ENCODE measurements around the gene CAP2. TPM values are rescaled to one million over a fixed set of nuclear protein-coding genes. Genes with fewer than 3 reads are reported as not detected.

Gene CAP2
- total RNA-seq, 4 donors from 2014 or later, result 4.8 to 10.1 (median 7.8) TPM

DNA sequence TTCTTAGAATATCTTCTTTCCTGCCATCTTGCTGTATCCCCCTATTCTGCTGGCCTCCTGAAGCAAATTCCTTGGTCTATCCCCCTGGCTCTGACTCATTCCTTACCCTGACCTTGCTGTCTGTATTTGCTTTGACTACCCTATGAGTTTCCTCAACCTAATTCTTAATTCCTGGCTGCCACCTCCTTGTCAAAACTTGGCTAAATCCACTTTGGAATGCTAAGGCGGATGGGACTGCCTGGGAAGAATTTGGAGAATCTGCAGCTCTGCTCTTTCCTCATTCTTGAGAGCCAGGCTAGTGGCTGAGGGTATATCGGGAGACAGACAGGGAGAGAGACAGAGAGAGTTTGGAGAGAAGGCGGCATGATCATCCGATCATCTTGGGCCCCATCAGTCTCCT, 24.4 kb downstream of the CAP2 start:
- DNase-seq, result no peak
- WGBS, 2 donors (ENCODE audit: low coverage in 1 of 2), result 40 to 89% methylated on average over 2 to 4 of the region's 4 CpGs
- Histone ChIP-seq H3K27ac (peak overlapping the region; percentile 13 to 64 (median 52)), H3K9me3 (no peaks in the 10 kb centered on the region), H3K36me3 (no peaks in the 10 kb centered on the region), H3K27me3 (no peaks in the 10 kb centered on the region), H3K4me3 (no peak overlapping the region), H3K4me1 (peaks cover 0 to 10% (median 0%) of the 10 kb centered on the region in 4 donors)
- intact Hi-C loops (cut with DNase I; ENCODE audit: low total_unique reads) (no loop called here), in situ Hi-C loops (cut with MboI; ENCODE audit: low pct_ligation_motif_present in 1 of 4, low pct_unique_long_range_greater_than_20kb in 1 of 4, low sequenced_read_pairs in 3 of 4) (no loop called here)
- TF ChIP-seq POLR2A (IDR thresholded peaks at IDR 0.05) (no peak), EP300 (IDR thresholded peaks at IDR 0.05; ENCODE audit: low read depth) (no peak), POLR2AphosphoS5 (IDR thresholded peaks at IDR 0.05) (no peak)
- TF ChIP-seq, protein P1, sequence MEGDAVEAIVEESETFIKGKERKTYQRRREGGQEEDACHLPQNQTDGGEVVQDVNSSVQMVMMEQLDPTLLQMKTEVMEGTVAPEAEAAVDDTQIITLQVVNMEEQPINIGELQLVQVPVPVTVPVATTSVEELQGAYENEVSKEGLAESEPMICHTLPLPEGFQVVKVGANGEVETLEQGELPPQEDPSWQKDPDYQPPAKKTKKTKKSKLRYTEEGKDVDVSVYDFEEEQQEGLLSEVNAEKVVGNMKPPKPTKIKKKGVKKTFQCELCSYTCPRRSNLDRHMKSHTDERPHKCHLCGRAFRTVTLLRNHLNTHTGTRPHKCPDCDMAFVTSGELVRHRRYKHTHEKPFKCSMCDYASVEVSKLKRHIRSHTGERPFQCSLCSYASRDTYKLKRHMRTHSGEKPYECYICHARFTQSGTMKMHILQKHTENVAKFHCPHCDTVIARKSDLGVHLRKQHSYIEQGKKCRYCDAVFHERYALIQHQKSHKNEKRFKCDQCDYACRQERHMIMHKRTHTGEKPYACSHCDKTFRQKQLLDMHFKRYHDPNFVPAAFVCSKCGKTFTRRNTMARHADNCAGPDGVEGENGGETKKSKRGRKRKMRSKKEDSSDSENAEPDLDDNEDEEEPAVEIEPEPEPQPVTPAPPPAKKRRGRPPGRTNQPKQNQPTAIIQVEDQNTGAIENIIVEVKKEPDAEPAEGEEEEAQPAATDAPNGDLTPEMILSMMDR (IDR thresholded peaks at IDR 0.05), result no peak

DNA sequence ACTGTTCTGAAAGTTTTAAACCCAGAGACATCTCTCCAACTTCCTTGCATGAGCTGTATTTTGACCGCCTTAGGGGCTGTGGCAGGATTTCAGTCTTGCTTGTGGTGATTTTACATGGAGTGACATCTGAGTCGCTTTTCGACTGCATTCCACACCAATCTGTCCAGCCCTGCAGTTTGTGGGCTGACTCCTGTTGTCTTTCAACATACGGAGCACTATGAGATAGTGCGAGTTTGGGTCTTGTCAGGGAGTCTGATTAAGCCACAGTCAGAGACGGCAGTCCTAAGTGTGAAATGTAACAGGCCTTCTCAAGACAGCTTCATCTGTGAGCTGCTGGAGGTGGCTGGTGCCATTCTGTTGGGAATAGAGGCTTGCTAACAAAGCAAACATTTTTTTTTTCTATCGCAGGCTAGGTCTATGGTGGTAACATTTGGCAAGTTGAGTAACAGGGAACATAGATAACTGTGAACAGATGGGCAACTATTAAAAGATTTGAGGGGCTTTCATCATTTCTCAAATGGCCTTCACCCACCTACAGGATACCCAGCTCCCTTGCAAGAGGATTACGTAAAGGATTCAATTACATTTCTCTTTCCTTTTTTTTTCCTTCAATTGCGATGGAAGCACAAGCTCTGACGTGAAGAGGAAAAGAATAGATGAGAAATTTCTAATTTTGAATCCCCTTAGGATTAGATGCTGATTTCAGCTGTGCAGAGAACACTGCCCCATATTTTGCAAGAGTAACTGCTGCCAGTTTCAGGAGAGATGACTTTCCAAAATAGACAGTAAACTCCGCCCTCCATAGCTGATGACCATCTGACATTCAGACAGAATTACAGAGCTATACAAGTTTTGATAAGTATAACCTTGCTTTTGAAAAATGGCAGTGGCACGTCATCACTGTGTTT, 25.1 kb downstream of the CAP2 start:
- H3K27ac ChIP-seq, result peak overlapping the region; percentile 13 to 64 (median 52)
- no peak for DNase-seq
- no peak overlapping the region for H3K4me3 ChIP-seq
- H3K36me3 ChIP-seq, result no peaks in the 10 kb centered on the region
- peaks cover 0 to 10% (median 0%) of the 10 kb centered on the region in 4 donors for H3K4me1 ChIP-seq
- H3K27me3 ChIP-seq, result no peaks in the 10 kb centered on the region
- intact Hi-C loops (cut with DNase I; ENCODE audit: low total_unique reads) (no loop called here), in situ Hi-C loops (cut with MboI; ENCODE audit: low pct_ligation_motif_present in 1 of 4, low pct_unique_long_range_greater_than_20kb in 1 of 4, low sequenced_read_pairs in 3 of 4) (no loop called here)
- H3K9me3 ChIP-seq, result no peaks in the 10 kb centered on the region
- TF ChIP-seq EP300 (IDR thresholded peaks at IDR 0.05; ENCODE audit: low read depth), result no peak
- no peak for TF ChIP-seq POLR2A (IDR thresholded peaks at IDR 0.05)
- TF ChIP-seq POLR2AphosphoS5 (IDR thresholded peaks at IDR 0.05), result no peak
- TF ChIP-seq, protein P1 (IDR thresholded peaks at IDR 0.05), result no peak
- WGBS, 2 donors (ENCODE audit: low coverage in 1 of 2), result 77 to 78% methylated on average over 12 of the region's 12 CpGs

DNA sequence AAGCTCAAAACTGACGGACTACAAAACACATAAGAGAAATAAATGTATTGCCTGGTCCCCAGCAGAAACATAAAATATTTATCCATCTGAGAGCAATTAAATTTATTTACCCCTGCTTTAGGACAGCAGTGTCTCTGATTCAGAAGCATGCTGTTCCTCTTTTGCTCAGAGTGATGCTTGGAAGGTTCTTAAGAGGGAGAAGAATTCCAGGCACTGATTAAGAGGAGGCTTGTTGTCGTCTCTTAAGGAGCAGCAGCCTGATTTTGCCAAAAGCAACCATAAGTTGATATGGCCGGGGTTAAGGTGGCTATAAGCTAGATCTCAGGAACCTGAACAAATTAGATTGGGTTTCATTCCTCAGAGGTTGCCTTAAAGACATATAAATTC, 25.8 kb downstream of the CAP2 start:
- Histone ChIP-seq H3K36me3 (no peaks in the 10 kb centered on the region), H3K27me3 (no peaks in the 10 kb centered on the region), H3K27ac (peak overlapping the region in 3 of 4 donors; percentile 48 to 64 (median 57)), H3K9me3 (no peaks in the 10 kb centered on the region), H3K4me1 (peaks cover 0 to 10% (median 0%) of the 10 kb centered on the region in 4 donors), H3K4me3 (no peak overlapping the region)
- 70 to 72% methylated on average over 3 of the region's 3 CpGs for WGBS, 2 donors (ENCODE audit: low coverage in 1 of 2)
- no peak for DNase-seq
- in situ Hi-C loops (cut with MboI; ENCODE audit: low pct_ligation_motif_present in 1 of 4, low pct_unique_long_range_greater_than_20kb in 1 of 4, low sequenced_read_pairs in 3 of 4) (no loop called here), intact Hi-C loops (cut with DNase I; ENCODE audit: low total_unique reads) (no loop called here)
- no peak for TF ChIP-seq EP300 (IDR thresholded peaks at IDR 0.05; ENCODE audit: low read depth)
- TF ChIP-seq POLR2AphosphoS5 (IDR thresholded peaks at IDR 0.05), result no peak
- TF ChIP-seq POLR2A (IDR thresholded peaks at IDR 0.05), result no peak

DNA sequence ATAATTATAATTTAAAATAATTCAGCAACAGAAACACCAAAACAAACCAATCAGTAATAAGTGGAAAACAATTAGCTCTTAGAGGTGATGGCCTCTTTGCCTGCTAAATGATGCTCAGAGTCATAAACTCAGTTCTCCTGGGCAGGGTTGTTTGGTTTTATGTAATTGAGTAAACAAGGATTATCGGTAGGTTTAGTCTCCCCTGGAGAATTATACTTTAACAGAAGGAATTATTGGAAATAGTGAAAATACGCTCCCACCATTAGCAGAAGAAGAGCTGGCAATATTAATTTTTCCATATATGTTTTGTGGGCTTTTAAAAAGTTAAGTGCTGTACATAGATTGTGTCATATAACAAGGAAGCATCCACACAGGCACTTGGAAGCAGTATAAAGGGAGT, 27.0 kb downstream of the CAP2 start:
- Histone ChIP-seq H3K4me1 (peaks cover 0 to 10% (median 0%) of the 10 kb centered on the region in 4 donors), H3K36me3 (no peaks in the 10 kb centered on the region), H3K27me3 (no peaks in the 10 kb centered on the region), H3K9me3 (no peaks in the 10 kb centered on the region), H3K27ac (no peak overlapping the region), H3K4me3 (no peak overlapping the region)
- in situ Hi-C loops (cut with MboI; ENCODE audit: low pct_ligation_motif_present in 1 of 4, low pct_unique_long_range_greater_than_20kb in 1 of 4, low sequenced_read_pairs in 3 of 4) (no loop called here), intact Hi-C loops (cut with DNase I; ENCODE audit: low total_unique reads) (no loop called here)
- WGBS, 2 donors (ENCODE audit: low coverage in 1 of 2), result 59 to 85% methylated on average over 2 of the region's 2 CpGs
- no peak for DNase-seq
- TF ChIP-seq POLR2A (IDR thresholded peaks at IDR 0.05) (no peak), POLR2AphosphoS5 (IDR thresholded peaks at IDR 0.05) (no peak), EP300 (IDR thresholded peaks at IDR 0.05; ENCODE audit: low read depth) (no peak)
- TF ChIP-seq, protein P1 (IDR thresholded peaks at IDR 0.05), result no peak

Measured in transverse colon (tissue), 4 donors.